HG02970 (cell line): ENCODE measurements around the gene YPEL5.
"Not testable (repeated sequence)": the region's sequence is repeated elsewhere in the genome, so short reads cannot be mapped to it uniquely, and the experiment has no call there.

Experiments used
- ATAC-seq: cut with Tn5 transposase; IDR thresholded peaks from one replicate; pipeline ENCODE4 v1.9.1; 2021; ENCODE audit warnings: mild to moderate bottlenecking, moderate library complexity, moderate number of reproducible peaks; ENCODE audit not compliant: unreplicated experiment, low FRiP score

The YPEL5 gene

GRCh38 chr2:30146337-30147195 is at the start of gene YPEL5:
Gene YPEL5, plus strand, starts transcription at chr2:30147007. Its CDS starts 9,645 bp downstream, at chr2:30156652.
- peak; percentile 90 for ATAC-seq

GRCh38 chr2:30098266-30099005 is 48.4 kb upstream of the YPEL5 start:
- no peak for ATAC-seq

- not testable (repeated sequence) for ATAC-seq
Observed at GRCh38 chr2:30099366-30099765, 47.4 kb upstream of the YPEL5 start.

- not testable (repeated sequence) for ATAC-seq
Observed at GRCh38 chr2:30100691-30101090, 46.1 kb upstream of the YPEL5 start.

- ATAC-seq: no peak
Observed at GRCh38 chr2:30104307-30104706, 42.5 kb upstream of the YPEL5 start.

GRCh38 chr2:30105556-30105955 is 41.3 kb upstream of the YPEL5 start:
- ATAC-seq: no peak

- ATAC-seq: no peak
Observed at GRCh38 chr2:30106543-30106942, 40.3 kb upstream of the YPEL5 start.

- ATAC-seq: no peak
Observed at GRCh38 chr2:30108192-30108591, 38.6 kb upstream of the YPEL5 start.

- no peak for ATAC-seq
Observed at GRCh38 chr2:30108851-30109250, 38.0 kb upstream of the YPEL5 start.

- ATAC-seq: no peak
Observed at GRCh38 chr2:30109856-30110255, 37.0 kb upstream of the YPEL5 start.

- ATAC-seq: no peak
Observed at GRCh38 chr2:30110773-30111172, 36.0 kb upstream of the YPEL5 start.

- not testable (repeated sequence) for ATAC-seq
Observed at GRCh38 chr2:30111186-30111585, 35.6 kb upstream of the YPEL5 start.

- no peak for ATAC-seq
Observed at GRCh38 chr2:30112561-30112960, 34.2 kb upstream of the YPEL5 start.

GRCh38 chr2:30113617-30114293 is 33.1 kb upstream of the YPEL5 start:
- no peak for ATAC-seq

GRCh38 chr2:30115141-30115980 is 31.4 kb upstream of the YPEL5 start:
- no peak for ATAC-seq

- no peak for ATAC-seq
Observed at GRCh38 chr2:30115981-30116285, 30.9 kb upstream of the YPEL5 start.

- ATAC-seq: no peak
Observed at GRCh38 chr2:30122362-30122761, 24.4 kb upstream of the YPEL5 start.

- no peak for ATAC-seq
Observed at GRCh38 chr2:30127016-30127893, 19.6 kb upstream of the YPEL5 start.

GRCh38 chr2:30134582-30134981 is 12.2 kb upstream of the YPEL5 start:
- no peak for ATAC-seq
